MM.1S (cell line): ENCODE results near the gene ACSS1.

Source experiments
- DNase-seq: peaks from one replicate; pipeline ENCODE4 v3.0.0-alpha.2; 2015
- H2AFZ ChIP-seq: fragments of 300-600 bp; sonication (generic); 2 replicates; pipeline ENCODE4 v1.6.0; 2016; ENCODE audit warnings: antibody characterized with exemption, low read length
- H3F3A ChIP-seq: fragments of 300-600 bp; sonication (generic); 2 replicates; pipeline ENCODE4 v1.6.1; 2016; ENCODE audit warnings: mild to moderate bottlenecking, antibody characterized with exemption, low read length, moderate library complexity, mixed read lengths; ENCODE audit not compliant: insufficient read depth
- H3K27ac ChIP-seq: fragments of 300-600 bp; sonication (generic); 2 replicates; pipeline ENCODE4 v1.5.1; 2016; ENCODE audit warnings: mild to moderate bottlenecking, low read length
- H3K27me3 ChIP-seq: fragments of 300-600 bp; sonication (generic); replicated peaks from 2 replicates; pipeline ENCODE4 v1.6.0; 2016; ENCODE audit warnings: low read length; ENCODE audit not compliant: insufficient read depth
- H3K36me3 ChIP-seq: fragments of 300-600 bp; sonication (generic); replicated peaks from 2 replicates; pipeline ENCODE4 v1.6.1; 2016; ENCODE audit warnings: mild to moderate bottlenecking, low read length, mixed read lengths; ENCODE audit not compliant: insufficient read depth
- H3K4me1 ChIP-seq: fragments of 300-600 bp; sonication (generic); 2 replicates; pipeline ENCODE4 v1.6.1; 2016; ENCODE audit warnings: low read length, mixed read lengths
- H3K4me2 ChIP-seq: fragments of 300-600 bp; sonication (generic); 2 replicates; pipeline ENCODE4 v1.6.0; 2016; ENCODE audit warnings: low read depth, low read length
- H3K4me3 ChIP-seq: fragments of 300-600 bp; sonication (generic); 2 replicates; pipeline ENCODE4 v1.5.1; 2016; ENCODE audit warnings: low read length, mixed read lengths
- H3K79me2 ChIP-seq: fragments of 300-600 bp; sonication (generic); 2 replicates; pipeline ENCODE4 v1.6.1; 2016; ENCODE audit warnings: mixed run types, low read length, mixed read lengths
- H3K9ac ChIP-seq: fragments of 300-600 bp; sonication (generic); 2 replicates; pipeline ENCODE4 v1.6.1; 2016; ENCODE audit warnings: low read length, mixed read lengths
- H3K9me2 ChIP-seq: fragments of 300-600 bp; sonication (generic); replicated peaks from 2 replicates; pipeline ENCODE4 v1.6.1; 2016; ENCODE audit warnings: mild to moderate bottlenecking, low read length, mixed read lengths; ENCODE audit not compliant: insufficient read depth
- H3K9me3 ChIP-seq: fragments of 300-600 bp; sonication (generic); replicated peaks from 2 replicates; pipeline ENCODE4 v1.6.1; 2016; ENCODE audit warnings: mild to moderate bottlenecking, low read length, mixed read lengths; ENCODE audit not compliant: insufficient read depth
- H4K20me1 ChIP-seq: fragments of 300-600 bp; sonication (generic); 2 replicates; pipeline ENCODE4 v1.6.1; 2016; ENCODE audit warnings: mild to moderate bottlenecking, low read length, moderate library complexity, mixed read lengths; ENCODE audit not compliant: insufficient read depth
- CTCF ChIP-seq: fragments of 300-600 bp; sonication (generic); IDR thresholded peaks from 2 replicates; pipeline ENCODE4 v1.5.1; 2016; ENCODE audit warnings: antibody characterized with exemption, low read length, mixed read lengths
- EZH2 ChIP-seq: fragments of 300-600 bp; sonication (generic); optimal IDR thresholded peaks from 2 replicates; pipeline ENCODE3; 2017; ENCODE audit warnings: low read depth, mild to moderate bottlenecking, antibody characterized with exemption, low read length, mixed read lengths
- EZH2phosphoT487 ChIP-seq: fragments of 300-600 bp; sonication (generic); IDR thresholded peaks from 2 replicates; pipeline ENCODE4 v1.6.1; 2018; ENCODE audit warnings: antibody characterized with exemption, low read length

Gene ACSS1

GRCh38 chr20:24999568-24999967 lies 58.4 kb downstream of the ACSS1 start:
- no peak overlapping the region for H3K4me3 ChIP-seq
- H3K4me2 ChIP-seq = no peak overlapping the region
- no peaks in the 10 kb centered on the region for H4K20me1 ChIP-seq
- no peaks in the 10 kb centered on the region for H3K9me3 ChIP-seq
- H3K79me2 ChIP-seq = no peaks in the 10 kb centered on the region
- no peak overlapping the region for H3K9ac ChIP-seq
- TF ChIP-seq EZH2 = no peak
- TF ChIP-seq CTCF = no peak
- TF ChIP-seq EZH2phosphoT487 = no peak
- no peak overlapping the region for H3K27ac ChIP-seq
- no peak for DNase-seq
- no peaks in the 10 kb centered on the region for H3K36me3 ChIP-seq
- peaks cover 8% of the 10 kb centered on the region; the same call in 1 of the 2 replicates for H3K4me1 ChIP-seq
- no peak overlapping the region for H2AFZ ChIP-seq
- no peaks in the 10 kb centered on the region for H3K9me2 ChIP-seq
- no peaks in the 10 kb centered on the region for H3K27me3 ChIP-seq
- H3F3A ChIP-seq = no peaks in the 10 kb centered on the region

GRCh38 chr20:24998631-24999445 lies 59.1 kb downstream of the ACSS1 start:
- Histone ChIP-seq H2AFZ (no peak overlapping the region), H3K4me3 (peak overlapping the region; percentile 19; the same call in 1 of the 2 replicates), H3K9me2 (no peaks in the 10 kb centered on the region), H3K9ac (no peak overlapping the region), H3K4me2 (peak overlapping the region; percentile 44), H3K4me1 (peaks cover 8% of the 10 kb centered on the region; the same call in 1 of the 2 replicates), H3F3A (no peaks in the 10 kb centered on the region), H4K20me1 (no peaks in the 10 kb centered on the region), H3K9me3 (no peaks in the 10 kb centered on the region), H3K79me2 (no peaks in the 10 kb centered on the region), H3K27me3 (no peaks in the 10 kb centered on the region), H3K27ac (peak overlapping the region; percentile 17; the same call in 1 of the 2 replicates), H3K36me3 (no peaks in the 10 kb centered on the region)
- TF ChIP-seq EZH2 = no peak
- TF ChIP-seq EZH2phosphoT487 = no peak
- TF ChIP-seq CTCF = no peak
- DNase-seq = peak; percentile 40

- no peaks in the 10 kb centered on the region for H3F3A ChIP-seq
- H2AFZ ChIP-seq = no peak overlapping the region
- DNase-seq = no peak
- no peak overlapping the region for H3K4me3 ChIP-seq
- H3K9me3 ChIP-seq = no peaks in the 10 kb centered on the region
- peak overlapping the region; percentile 44; the same call in 1 of the 2 replicates for H3K4me2 ChIP-seq
- peaks cover 15% of the 10 kb centered on the region; the same call in 1 of the 2 replicates for H3K4me1 ChIP-seq
- no peaks in the 10 kb centered on the region for H3K27me3 ChIP-seq
- no peaks in the 10 kb centered on the region for H4K20me1 ChIP-seq
- no peaks in the 10 kb centered on the region for H3K36me3 ChIP-seq
- no peak for TF ChIP-seq EZH2
- no peak for TF ChIP-seq EZH2phosphoT487
- H3K79me2 ChIP-seq = no peaks in the 10 kb centered on the region
- no peak overlapping the region; the same call in 1 of the 2 replicates for H3K27ac ChIP-seq
- H3K9me2 ChIP-seq = no peaks in the 10 kb centered on the region
- H3K9ac ChIP-seq = no peak overlapping the region
Observed at GRCh38 chr20:24998121-24998520, 59.8 kb downstream of the ACSS1 start.
